AG20443 (cell line): ENCODE data around the gene MAMDC4.
"Not testable (repeated sequence)": the region's sequence is repeated elsewhere in the genome, so short reads cannot be mapped to it uniquely, and the experiment has no call there.

Source experiments
- DNase-seq: peaks from one replicate; pipeline ENCODE4 v3.0.0; 2012; ENCODE audit warnings: low spot score, mixed read lengths

The MAMDC4 gene

DNA sequence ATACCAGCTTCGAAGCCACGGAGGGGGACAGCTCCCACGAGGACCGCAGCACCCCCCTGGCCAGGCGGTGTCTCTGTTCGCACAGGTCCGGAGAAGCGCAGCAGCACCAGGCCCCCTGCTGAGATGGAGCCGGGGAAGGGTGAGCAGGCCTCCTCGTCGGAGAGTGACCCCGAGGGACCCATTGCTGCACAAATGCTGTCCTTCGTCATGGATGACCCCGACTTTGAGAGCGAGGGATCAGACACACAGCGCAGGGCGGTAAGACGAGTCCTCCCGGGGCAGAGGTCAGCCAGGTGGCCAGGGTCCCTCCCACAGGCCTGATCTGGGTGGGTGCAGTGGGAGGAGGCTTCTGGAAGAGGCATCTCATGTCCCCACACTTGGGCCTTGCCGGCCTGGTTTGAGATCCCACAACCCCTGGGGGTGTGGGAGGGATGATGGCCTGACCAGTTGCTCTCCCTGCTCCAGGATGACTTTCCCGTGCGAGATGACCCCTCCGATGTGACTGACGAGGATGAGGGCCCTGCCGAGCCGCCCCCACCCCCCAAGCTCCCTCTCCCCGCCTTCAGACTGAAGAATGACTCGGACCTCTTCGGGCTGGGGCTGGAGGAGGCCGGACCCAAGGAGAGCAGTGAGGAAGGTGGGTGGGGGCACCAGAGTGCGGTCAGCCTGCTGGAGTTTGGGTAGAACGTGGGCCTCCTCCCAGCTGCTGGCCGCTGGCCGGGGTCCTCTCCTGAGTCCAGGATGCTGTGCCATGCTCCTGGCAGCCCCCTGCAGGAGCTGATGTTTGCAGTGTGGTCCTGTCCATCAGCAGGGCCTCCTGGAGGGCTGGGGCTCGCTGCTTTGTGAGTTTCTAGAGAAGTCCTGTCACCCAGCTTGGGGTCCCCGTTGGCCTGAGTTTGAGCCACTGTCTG lies 12.7 kb upstream of the MAMDC4 start:
- DNase-seq, result no peak

DNA sequence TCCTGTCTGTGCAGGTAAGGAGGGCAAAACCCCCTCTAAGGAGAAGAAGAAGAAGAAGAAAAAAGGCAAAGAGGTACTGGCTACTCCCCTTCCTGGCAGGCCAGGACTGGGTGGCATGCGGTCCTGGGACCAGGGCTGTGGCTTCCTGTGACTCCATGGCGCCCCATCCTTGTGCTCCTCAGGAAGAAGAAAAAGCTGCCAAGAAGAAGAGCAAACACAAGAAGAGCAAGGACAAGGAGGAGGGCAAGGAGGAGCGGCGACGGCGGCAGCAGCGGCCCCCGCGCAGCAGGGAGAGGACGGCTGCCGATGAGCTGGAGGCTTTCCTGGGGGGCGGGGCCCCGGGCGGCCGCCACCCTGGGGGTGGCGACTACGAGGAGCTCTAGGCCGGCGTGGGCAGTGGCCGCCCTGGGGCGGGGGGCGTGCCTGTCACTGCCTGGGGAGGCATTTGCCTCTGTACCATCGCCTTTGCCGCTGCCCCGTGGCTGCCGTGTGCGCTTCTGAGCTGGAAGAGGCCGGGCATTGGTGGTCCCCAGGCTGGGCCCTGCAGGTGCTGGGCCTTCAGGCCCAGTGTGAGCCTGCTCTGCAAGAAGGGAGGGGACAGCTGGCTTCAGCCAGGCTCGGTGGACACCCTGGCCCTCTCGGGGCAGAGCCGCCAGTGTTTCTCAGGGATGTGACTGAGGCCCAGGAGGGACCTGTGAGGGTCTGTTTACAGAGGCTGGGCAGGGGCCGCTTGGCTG lies 11.8 kb upstream of the MAMDC4 start:
- DNase-seq, result no peak

DNA sequence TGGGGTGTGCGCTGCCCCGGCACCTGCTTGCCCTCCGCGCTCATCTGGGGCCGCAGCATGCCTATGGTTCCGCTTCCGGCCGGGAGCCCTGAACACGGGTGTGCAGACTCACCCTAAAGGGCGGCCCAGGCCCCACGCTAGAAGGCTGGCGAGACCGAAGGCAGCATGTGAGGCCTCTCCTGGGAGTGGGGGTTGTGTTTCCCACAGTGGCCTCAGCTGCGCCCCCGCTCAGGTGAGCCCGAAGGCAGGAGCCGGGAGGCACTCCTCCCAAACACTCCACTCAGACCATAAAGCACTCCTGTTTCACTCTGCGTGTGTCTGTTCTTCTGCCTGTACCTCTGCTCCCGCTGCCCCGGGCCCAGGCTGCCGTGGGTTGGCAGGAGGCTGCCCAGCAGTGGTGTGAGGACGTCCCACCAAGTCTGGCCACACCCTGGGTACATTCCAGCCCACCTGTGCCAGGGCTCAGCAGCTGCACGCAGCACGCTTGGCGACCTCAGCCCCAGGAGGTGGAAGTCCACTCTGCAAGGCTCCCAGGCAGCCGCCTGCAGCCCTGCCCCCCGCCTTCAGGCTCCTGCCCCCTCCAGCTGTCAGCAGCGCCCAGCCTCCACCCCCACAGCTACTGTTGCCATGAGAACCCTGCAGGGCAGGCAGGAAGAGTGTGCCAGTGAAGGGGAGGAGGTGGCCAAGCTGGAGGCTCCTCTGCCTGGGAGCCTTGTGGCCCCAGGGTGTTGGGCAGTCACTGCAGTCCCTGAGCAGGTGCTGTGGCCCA lies 11.1 kb upstream of the MAMDC4 start:
- DNase-seq, result peak; percentile 50

DNA sequence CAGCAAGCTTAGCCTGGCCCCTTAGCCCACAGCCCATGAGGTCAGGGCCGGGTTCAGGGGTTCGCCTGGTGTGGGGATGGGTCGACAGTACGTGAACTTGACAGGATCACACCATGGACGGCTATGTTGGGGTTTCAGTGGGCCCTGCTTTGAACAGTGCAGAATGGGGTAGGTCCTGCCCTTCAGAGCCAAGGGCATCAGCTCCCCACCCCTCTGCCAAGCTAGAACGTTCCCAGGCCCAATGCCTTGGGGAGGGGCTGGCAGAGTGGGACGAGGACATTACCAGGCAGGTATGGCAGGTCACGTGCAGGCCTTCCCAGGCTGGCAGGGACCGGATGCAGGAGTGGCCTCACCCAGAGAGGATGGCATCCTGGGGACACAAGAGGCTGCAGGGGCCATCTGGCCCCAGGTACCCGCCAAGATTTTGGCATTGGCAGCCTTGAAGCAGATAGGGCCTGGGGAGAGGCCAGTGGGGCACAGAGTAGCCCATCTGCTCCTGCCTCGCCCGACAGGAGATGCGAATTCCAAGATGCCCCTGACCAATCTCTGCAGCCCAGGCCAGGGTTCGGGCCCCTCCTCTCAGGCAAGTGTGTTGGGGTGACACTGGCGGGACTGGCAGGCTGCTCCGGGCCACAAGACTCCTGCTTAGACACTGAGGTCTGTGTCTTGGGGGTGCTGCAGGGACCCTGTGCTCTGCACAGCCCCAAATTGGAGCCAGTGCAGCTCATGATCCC lies 10.3 kb upstream of the MAMDC4 start:
- DNase-seq, result not testable (repeated sequence)

DNA sequence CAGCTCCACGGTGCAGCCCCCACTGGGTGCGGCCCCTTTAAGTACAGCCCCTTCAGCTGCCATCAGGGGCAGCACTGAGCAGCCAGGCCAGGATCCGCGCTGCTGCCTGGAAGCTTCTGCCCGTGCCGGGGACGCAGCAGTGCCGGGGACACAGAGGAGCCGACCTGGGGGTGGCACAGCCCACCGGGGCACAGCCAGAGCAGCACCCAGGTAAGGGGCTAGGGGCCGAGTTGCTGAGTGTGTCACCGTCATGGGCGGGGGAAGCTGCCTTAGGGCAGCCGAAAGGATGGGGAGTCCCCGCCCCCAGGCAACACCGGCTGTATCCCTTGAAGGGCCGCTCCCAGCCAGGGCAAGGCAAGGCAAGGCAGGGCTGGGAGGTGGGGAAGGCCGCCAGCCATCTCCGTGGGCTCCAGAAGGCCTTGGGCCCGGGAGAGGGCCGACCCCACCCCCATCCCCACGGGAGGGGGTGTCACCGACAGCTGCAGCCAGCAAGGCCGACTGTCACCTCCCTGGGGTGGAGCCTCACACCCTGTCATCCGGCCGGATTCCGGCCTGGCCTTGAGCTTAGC lies 9.7 kb upstream of the MAMDC4 start, which contains the start of gene AJM1:
Gene AJM1, plus strand, starts transcription at position 99 of the 569 bp plus-strand sequence. CDS start 1,937 bp downstream, outside the sequence.
- peak; percentile 86 for DNase-seq

DNA sequence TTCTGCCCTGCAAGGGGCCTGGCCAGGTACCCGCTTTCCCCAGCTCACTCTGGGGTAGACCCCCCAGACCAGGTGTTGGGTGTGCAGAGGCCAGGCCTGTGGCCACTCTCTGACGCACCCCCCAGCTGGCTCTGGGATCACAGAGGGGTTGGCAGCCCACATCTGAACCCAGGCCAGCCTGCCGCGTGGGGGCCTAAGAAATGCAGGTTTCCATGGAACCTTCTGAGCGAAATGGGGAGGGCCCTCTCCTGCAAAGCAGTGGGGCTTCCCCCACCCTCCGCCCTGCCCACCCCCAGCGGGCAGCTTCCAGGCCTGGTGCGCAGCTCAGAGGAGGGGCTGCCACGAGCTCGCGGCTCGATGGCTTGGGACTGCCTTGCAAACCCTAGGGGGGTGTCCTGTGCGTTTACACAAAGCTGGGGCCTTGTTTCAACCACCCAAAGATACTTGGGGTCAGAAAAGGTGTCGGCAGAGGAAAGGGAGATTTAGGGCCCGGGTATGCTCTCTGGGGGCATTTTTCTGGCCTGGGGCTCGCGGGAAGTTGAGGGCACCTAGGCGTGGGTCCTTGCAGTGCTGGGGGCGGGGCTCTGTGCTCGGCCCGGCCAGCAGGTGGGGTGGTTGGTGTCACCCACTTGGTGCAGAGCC lies 8.9 kb upstream of the MAMDC4 start:
- DNase-seq, result not testable (repeated sequence)

DNA sequence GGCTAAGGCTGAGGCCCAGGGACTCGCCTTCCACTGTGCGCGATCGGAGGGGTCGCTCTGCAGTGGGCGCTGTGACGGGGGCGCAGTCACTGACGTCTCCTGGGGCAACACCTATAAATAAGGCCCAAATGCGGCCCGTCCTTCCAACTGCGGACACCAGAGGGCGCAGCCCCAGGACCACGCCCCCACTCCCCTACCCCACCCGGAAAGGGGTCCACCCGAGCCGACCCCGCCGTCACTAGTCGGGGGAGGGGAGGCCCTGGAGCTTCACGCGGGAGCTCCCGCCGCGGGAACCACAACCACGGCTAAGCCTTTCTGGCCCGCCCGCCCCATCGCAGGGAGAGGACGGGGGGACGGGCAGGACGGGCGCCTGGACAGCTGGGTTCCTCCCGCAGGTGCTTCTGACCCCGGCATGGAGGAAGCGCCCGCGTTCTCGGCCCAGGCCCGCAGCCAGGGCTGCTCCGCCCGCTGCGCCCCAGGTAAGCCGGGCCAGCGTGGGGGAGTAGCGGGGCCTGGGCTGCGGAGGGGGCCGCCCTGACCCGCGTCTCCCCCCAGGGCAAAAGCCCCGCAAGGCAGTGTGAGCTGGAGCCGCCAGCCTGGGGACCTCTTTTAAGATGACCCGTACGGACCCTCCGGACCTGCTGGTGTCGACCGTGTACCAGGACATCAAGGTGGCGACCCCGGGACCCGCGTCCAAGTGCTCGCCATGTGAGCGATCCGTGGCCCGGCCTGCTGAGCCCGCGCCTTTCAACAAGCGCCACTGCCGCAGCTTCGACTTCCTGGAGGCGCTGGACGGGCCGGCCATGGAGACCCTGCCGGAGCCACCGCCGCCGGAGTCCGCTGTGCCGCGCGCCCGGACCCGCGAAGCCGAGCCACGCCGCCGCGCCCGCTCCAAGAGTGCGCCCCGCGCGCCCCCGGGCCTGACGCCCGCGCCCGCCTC lies 8.1 kb upstream of the MAMDC4 start:
- not testable (repeated sequence) for DNase-seq

DNA sequence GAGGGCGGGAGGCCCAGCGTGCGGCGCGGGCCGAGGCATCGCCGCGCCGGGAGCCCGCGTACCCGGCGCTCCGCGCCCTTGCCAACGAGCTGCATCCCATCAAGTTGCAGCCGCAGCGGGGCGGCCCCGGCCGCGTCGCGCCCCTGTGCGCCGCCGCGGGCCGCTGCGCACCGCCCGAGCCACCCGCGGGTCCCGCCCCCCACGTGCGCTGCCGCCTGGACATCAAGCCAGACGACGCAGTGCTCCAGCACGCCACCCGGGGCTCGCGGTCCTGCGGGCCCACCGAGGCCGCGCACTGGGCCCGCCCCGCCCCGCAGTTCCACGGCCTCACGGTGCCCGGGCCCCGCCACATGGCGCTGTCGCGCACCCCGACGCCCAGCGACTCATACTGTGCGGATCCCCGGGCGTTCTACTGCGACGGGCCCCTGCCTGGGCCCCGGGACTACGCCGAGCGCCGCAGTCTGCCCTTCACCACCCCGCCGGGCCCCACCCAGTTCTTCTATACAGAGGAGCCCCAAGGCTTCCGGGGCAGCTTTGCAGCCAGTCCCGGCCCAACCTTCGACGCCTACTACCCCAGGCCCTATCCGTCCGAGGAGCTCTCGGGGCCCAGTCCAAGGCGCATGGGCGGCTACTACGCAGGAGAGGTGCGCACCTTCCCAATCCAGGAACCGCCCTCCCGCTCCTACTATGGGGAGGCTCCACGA lies 7.2 kb upstream of the MAMDC4 start:
- no peak for DNase-seq

DNA sequence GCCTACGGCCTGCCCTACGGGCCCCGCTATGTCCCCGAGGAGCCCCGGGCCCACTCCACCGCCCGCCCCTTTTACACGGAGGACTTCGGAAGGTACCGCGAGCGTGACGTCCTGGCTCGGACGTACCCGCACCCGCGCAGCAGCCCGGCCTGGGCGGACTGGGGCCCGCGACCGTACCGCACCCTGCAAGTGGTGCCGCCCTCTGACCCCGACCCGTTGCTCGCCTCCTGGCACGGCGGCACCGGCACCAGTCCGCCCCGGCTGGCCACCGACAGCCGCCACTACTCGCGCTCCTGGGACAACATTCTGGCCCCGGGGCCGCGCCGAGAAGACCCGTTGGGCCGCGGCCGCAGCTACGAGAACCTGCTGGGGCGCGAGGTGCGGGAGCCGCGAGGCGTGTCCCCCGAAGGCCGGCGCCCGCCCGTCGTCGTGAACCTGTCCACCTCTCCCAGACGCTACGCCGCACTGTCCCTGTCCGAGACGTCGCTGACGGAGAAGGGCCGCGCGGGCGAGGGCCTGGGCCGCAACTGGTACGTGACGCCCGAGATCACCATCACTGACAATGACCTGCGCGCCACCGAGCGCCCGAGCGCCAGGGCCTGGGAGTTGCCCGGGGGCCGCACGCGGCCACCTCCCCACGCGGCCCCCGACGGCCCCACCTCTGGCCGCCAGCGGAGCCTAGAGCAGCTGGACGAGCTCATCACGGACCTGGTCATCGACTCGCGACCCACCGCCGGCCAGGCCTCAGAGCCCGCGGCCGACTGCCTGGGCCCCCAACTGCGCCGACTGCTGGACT lies 6.5 kb upstream of the MAMDC4 start:
- DNase-seq, result no peak

DNA sequence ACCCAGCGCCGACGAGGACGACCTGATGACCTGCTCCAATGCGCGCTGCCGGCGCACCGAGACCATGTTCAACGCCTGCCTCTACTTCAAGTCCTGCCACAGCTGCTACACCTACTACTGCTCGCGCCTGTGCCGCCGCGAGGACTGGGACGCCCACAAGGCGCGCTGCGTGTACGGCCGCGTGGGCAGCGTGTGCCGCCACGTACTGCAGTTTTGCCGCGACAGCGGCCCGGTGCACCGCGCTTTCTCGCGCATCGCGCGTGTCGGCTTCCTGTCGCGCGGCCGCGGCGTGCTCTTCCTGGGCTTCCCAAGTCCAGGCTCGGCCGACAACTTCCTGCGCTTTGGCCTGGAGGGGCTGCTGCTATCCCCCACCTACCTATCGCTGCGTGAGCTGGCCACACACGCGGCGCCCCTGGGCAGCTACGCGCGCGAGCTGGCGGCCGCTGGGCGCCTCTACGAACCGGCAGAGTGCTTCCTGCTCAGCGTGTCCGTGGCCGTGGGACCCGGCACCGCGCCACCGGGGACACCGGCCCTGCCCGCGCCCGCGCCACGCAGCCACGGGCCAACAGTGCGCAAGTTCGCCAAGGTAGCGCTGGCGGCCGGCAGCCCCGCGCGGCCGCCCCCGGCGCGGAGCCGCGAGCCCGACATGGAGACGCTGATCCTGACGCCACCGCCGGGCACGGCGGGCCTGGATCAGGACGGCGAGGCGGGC lies 5.6 kb upstream of the MAMDC4 start:
- DNase-seq, result no peak

DNA sequence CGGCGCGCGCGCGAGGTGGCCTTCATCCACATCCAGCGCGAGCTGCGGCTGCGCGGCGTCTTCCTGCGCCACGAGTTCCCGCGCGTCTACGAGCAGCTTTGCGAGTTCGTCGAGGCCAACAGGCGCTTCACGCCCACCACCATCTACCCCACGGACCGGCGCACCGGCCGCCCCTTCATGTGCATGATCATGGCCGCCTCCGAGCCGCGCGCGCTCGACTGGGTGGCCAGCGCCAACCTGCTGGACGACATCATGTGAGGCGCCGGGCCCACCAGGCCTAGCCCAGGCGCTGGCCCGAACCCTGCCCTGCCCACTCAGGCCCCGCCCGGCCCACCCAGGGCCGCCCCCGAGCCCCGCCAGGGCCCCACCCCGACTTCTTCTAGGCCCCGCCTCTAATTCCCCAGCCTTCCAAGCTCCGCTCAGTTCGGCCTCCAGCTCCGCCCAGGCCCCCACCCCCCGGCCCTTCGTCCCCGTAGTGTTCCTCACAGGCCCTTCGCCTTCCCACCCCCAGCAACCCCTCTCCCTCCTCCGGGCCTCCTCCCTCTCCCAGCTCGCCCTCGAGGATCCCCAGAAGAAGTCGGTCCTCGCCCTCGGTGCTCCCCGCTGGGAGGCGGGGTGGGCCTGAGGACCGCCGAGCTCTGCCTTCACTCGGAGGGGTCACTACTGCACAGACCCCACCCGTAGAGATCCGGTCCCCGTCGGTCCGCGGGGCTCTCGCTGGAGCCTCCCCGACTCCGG lies 4.9 kb upstream of the MAMDC4 start:
- DNase-seq, result peak; percentile 55

DNA sequence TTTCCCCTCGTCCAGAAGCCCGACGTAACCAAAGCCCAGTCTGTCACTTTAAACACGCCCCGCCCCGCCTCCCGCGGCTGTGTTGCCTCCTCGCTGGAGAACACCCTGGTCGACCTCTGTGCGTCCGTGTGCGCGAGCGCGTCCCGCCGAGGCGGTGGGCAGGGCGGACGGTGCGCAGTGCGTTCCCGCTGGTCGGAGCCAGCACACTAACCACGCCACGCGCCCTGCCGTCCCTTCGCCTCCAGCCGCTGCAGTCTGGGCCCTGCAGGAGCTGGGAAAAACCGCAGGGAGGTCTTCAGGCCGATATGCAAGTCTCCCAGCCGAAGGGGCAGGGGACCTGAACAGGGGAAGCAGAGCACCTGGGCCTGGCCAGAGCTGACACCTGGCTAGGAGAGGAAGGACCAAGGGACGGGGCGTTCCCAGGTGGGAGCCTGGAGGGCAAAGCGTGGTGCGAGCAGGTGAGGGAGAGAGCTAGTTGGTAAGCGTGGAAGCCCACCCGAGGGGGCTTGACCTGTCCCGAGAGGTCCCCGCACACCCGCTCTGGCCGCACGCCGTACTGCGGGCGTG lies 4.2 kb upstream of the MAMDC4 start:
- DNase-seq, result peak; percentile 80

DNA sequence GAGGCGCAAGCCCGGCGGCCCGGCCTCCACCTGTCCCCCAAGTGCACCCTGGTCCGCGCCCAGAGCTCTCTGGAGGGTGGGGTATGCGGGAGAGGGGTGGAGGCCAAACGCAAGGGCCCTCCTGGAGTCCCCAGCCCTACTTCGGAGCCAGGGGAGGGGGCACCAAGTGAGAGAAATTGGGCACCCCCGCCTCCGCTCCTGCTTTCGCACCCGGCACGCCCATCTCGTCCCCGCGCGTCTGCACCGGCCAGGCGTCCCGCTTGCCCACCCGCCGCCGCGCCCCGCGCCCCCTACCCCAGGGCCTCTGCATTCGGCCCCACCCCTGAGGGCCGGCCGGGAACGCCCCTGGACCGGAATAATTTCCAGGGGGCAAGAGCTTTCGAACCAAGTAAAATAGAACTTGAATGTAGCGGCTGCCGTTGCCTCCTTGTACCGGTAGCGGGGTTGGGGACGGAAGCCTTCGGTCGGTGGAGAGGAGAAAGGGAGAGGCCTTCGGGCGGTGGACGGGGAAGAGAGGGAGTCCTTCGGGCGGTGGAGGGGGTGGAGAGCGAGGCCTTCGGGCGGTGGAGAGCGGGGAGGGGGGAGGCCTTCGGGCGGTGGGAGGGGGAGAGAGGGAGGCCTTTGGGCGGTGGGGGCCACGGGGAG lies 3.6 kb upstream of the MAMDC4 start:
- peak; percentile 62 for DNase-seq

DNA sequence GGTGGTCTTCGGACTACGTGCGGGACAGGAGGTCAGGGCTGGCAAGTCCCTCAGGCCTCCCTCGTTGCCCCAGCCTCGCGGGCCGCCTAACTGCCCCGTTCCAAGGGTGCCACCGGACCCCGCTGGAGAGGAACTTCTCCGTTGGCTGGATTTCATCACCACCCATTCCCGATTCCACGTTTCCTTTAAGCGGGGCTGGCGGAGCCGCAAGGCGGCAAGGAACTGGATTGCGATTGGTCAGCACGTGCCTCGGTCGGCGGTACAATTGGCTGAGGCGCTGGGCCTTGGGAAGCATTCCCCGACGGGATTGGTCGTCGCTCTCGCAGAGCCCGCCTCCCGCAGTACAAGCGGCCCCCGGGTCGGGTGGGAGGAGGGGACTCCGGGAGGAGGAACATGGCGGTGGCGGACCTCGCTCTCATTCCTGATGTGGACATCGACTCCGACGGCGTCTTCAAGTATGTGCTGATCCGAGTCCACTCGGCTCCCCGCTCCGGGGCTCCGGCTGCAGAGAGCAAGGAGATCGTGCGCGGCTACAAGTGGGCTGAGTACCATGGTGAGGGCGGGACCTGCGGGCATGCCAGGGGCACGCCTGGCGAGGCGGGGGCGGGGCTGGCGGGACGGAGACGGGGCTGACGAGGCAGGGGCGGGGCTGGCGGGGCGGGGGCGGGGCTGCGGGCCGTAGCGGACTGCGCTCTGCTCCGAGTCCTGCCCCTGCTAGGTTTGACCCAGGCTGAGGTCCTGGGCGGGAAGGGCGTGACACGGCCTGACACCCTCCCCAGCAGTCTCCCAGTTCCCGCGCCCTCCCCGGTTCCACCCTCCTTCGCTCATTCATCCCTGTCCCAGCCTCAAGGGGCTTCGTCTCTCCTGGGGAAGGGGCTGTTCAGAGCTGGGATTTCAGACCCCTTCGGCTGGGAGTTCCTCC lies 2.8 kb upstream of the MAMDC4 start, which contains the start of gene PHPT1:
Gene PHPT1, plus strand, starts transcription at position 372 of the 922 bp plus-strand sequence. Its CDS starts 22 bp downstream, at position 394.
- peak; percentile 99 for DNase-seq
